ENCODE results near the gene LCE1B.

LCE1B gene

GRCh38 chr1:152811671-152812070, at the start of gene LCE1B:
Gene LCE1B, plus strand, starts transcription at chr1:152811971. Its CDS starts 476 bp downstream, at chr1:152812447.
- DNase-seq = no peak

GRCh38 chr1:152768847-152769533, 42.8 kb upstream of the LCE1B start:
- no peak for DNase-seq

- no peak for DNase-seq
Measured at GRCh38 chr1:152770411-152770810, 41.4 kb upstream of the LCE1B start.

- no peak for DNase-seq
Measured at GRCh38 chr1:152774875-152775274, 36.9 kb upstream of the LCE1B start, which contains the start of gene LCE1F. Gene LCE1F, plus strand, starts transcription at chr1:152775140. Its CDS starts 1,232 bp downstream, at chr1:152776372.

GRCh38 chr1:152776361-152776760, 35.4 kb upstream of the LCE1B start:
- DNase-seq = no peak

GRCh38 chr1:152777510-152778137, 34.1 kb upstream of the LCE1B start:
- no peak for DNase-seq

GRCh38 chr1:152783095-152783494, 28.7 kb upstream of the LCE1B start:
- no peak for DNase-seq

- DNase-seq = no peak
Measured at GRCh38 chr1:152786077-152786476, 25.7 kb upstream of the LCE1B start, which contains the start of gene LCE1E. Gene LCE1E, plus strand, starts transcription at chr1:152786257. Its CDS starts 1,043 bp downstream, at chr1:152787300.

- no peak for DNase-seq
Measured at GRCh38 chr1:152795686-152796085, 16.1 kb upstream of the LCE1B start.

GRCh38 chr1:152796421-152796820, 15.3 kb upstream of the LCE1B start, which contains the start of gene LCE1D:
Gene LCE1D, plus strand, starts transcription at chr1:152796721. Its CDS starts 1,074 bp downstream, at chr1:152797795.
- DNase-seq = no peak

GRCh38 chr1:152801333-152801732, 10.4 kb upstream of the LCE1B start:
- DNase-seq = no peak

GRCh38 chr1:152806576-152806975, 5.2 kb upstream of the LCE1B start, which contains the start of gene LCE1C:
Gene LCE1C, minus strand, starts transcription at chr1:152806651. Its CDS starts 1,173 bp downstream, at chr1:152805478.
- no peak for DNase-seq

GRCh38 chr1:152811050-152811449, 721 bp upstream of the LCE1B start:
- DNase-seq = no peak

GRCh38 chr1:152817309-152817708, 5.5 kb downstream of the LCE1B start:
- no peak for DNase-seq

GRCh38 chr1:152823294-152823693, 11.5 kb downstream of the LCE1B start:
- DNase-seq = no peak

- DNase-seq = no peak
Measured at GRCh38 chr1:152824964-152825363, 13.2 kb downstream of the LCE1B start.

GRCh38 chr1:152827173-152827572, 15.4 kb downstream of the LCE1B start, which contains the start of gene LCE1A:
Gene LCE1A, plus strand, starts transcription at chr1:152827473. Its CDS starts 0 bp downstream, at chr1:152827473.
- DNase-seq = no peak

GRCh38 chr1:152836870-152837269, 25.1 kb downstream of the LCE1B start:
- DNase-seq = no peak

GRCh38 chr1:152842556-152842955, 30.8 kb downstream of the LCE1B start, which contains the start of gene LCE6A:
Gene LCE6A, plus strand, starts transcription at chr1:152842856. Its CDS starts 665 bp downstream, at chr1:152843521.
- DNase-seq = no peak

GRCh38 chr1:152855661-152856060, 43.9 kb downstream of the LCE1B start:
- DNase-seq = no peak

- no peak for DNase-seq
Measured at GRCh38 chr1:152858062-152858461, 46.3 kb downstream of the LCE1B start.

- no peak for DNase-seq
Measured at GRCh38 chr1:152859696-152860095, 47.9 kb downstream of the LCE1B start, which contains the start of gene LCE7A. Gene LCE7A, plus strand, starts transcription at chr1:152859996. Its CDS starts 702 bp downstream, at chr1:152860698.

GRCh38 chr1:152860129-152860528, 48.4 kb downstream of the LCE1B start:
- no peak for DNase-seq

- DNase-seq = no peak
Measured at GRCh38 chr1:152861374-152861773, 49.6 kb downstream of the LCE1B start.
